HFF-Myc (cell line): Measurements from ENCODE around the gene PCAT7.
A peak's percentile ranks its signal among the peaks of the same experiment; 100 is the strongest.
"Not testable (repeated sequence)": the region's sequence is repeated elsewhere in the genome, so short reads cannot be mapped to it uniquely, and the experiment has no call there.

Experiments used
- DNase-seq: peaks from one replicate; pipeline ENCODE4 v3.0.0-alpha.2; 2011; ENCODE audit warnings: low read depth; ENCODE audit errors: extremely low read depth
- H3K4me3 ChIP-seq: replicated peaks from 2 replicates; pipeline ENCODE4 v1.5.1; 2011; ENCODE audit warnings: low read depth, mild to moderate bottlenecking, control low read depth, low read length
- TF ChIP-seq, protein P1 (sequence below): IDR thresholded peaks from 2 replicates; pipeline ENCODE4 v1.5.1; 2012; ENCODE audit warnings: mild to moderate bottlenecking, low read depth, low read length, control low read depth; ENCODE audit errors: missing control alignments

PCAT7 gene

DNA sequence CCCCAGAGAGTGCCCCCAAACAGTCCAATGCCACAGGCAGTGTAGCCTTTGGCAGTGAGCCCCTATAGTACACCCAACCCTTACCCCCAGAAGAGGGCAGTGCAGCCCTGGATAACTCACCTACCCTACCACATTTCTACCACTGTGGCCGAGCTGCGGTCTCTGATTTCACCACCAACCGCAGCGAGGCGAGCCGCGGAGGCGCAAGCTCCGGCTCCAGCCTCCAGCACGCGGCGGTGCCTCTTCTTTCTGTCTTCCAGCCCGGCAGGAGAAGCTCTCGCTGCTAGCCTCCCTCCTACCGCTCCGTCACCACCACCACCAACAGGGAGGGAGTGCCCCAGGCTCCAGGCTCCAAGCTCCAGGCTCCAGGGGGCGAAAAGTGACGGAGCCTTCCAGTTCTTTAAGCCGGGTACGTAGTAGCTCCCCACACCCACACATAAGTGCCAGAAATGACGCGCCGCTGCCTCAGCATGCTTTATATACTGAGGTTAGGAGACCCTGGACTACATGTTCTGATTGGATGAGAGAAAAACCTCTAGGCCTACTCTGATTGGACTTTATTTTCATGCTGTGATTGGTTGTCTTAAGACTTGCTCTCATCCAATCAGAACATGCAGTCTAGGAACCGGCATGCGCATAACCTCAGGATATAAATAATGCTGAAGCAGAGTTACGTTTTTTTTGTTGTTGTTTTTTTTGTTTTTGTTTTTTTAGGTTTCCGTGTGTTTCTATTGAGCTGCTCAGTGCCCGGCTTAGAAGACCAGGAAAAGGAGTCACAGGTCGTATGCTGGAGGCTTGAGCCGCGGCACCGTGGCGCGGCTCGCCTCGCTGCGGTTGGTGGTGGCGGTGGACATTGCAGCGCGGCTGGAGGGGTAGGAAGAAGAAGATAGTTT lies at the start of gene PCAT7:
TSS of gene PCAT7 (plus strand) at position 645 of the 893 bp plus-strand sequence.
- H3K4me3 ChIP-seq, result peak within 1 kb of the TSS; percentile 30
- DNase-seq, result peak; percentile 31
- TF ChIP-seq, protein P1, sequence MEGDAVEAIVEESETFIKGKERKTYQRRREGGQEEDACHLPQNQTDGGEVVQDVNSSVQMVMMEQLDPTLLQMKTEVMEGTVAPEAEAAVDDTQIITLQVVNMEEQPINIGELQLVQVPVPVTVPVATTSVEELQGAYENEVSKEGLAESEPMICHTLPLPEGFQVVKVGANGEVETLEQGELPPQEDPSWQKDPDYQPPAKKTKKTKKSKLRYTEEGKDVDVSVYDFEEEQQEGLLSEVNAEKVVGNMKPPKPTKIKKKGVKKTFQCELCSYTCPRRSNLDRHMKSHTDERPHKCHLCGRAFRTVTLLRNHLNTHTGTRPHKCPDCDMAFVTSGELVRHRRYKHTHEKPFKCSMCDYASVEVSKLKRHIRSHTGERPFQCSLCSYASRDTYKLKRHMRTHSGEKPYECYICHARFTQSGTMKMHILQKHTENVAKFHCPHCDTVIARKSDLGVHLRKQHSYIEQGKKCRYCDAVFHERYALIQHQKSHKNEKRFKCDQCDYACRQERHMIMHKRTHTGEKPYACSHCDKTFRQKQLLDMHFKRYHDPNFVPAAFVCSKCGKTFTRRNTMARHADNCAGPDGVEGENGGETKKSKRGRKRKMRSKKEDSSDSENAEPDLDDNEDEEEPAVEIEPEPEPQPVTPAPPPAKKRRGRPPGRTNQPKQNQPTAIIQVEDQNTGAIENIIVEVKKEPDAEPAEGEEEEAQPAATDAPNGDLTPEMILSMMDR, result peak; percentile 34

- H3K4me3 ChIP-seq, DNase-seq: not testable (repeated sequence)
Observed at GRCh38 chr9:94506370-94506769, 48.5 kb upstream of the PCAT7 start.

DNA sequence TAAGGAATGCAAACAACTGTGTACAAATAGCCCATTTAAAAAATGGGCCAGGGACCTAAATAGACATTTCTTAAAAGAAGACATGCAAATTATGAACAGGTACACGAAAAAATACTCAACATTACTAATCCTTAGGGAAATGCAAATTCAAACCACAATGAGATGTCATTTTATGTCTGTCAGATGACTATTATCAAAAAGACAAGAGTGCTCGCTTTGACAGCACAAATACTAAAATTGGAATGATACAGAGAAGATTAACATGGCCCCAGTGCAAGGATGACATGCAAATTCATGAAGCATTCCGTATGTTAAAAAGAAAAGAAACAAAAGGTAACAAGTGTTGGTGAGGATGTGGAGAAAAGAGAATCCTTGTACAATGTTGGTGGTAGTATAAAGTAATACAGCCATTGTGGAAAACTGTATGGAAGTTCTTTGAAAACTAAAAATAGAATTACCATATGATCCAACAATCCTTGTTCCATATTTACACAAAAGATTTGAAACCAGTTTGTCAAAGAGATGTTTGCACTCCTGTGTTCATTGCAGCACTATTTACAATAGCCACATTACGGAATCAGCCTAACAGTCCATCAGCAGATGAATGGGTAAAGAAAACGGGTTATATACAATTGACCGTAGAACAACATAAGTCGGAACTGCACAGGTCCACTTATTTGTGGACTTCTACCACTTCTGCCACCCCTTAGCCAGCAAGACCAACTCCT lies 47.2 kb upstream of the PCAT7 start:
- TF ChIP-seq, protein P1, result no peak
- no peak for DNase-seq
- no peak overlapping the region for H3K4me3 ChIP-seq

GRCh38 chr9:94511134-94511954 lies 43.5 kb upstream of the PCAT7 start:
- H3K4me3 ChIP-seq, result no peak overlapping the region
- TF ChIP-seq, protein P1, result no peak
- no peak for DNase-seq

DNA sequence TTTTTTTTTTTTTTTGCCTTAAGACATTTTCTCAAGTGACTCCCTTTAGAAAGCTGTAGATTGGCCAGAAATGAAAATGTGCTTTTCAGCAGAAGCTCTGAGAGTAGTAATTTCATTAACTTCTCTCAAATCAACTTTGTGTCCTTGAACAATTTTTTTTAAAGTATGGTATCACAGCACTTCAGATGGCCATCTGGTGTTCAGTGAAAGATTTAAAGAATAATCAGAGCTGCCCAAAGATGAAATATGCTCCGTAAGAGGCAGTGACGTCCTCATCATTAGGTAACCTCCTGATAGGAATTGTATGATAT lies 43.0 kb upstream of the PCAT7 start:
- no peak overlapping the region for H3K4me3 ChIP-seq
- TF ChIP-seq, protein P1, result no peak
- no peak for DNase-seq

GRCh38 chr9:94514722-94515121 lies 40.2 kb upstream of the PCAT7 start:
- TF ChIP-seq, protein P1, result no peak
- no peak for DNase-seq
- no peak overlapping the region for H3K4me3 ChIP-seq
